GM13976 (cell line): ENCODE data around the gene LGR6.

Experiments used
- DNase-seq: peaks from one replicate; pipeline ENCODE4 v3.0.0; 2012; ENCODE audit warnings: low spot score
- in situ Hi-C: fragments of 300-500 bp; cut with MboI; formaldehyde crosslinking; loops from one replicate; pipeline ENCODE4 v1.12.0; 2022; ENCODE audit warnings: low sequenced_read_pairs, mixed read lengths, inconsistent platforms; ENCODE audit not compliant: unreplicated experiment
- TF ChIP-seq, protein P1 (sequence below): IDR thresholded peaks from 2 replicates; pipeline ENCODE4 v1.5.1; 2012; ENCODE audit warnings: borderline replicate concordance, mild to moderate bottlenecking; ENCODE audit not compliant: insufficient read depth; ENCODE audit errors: extremely low read depth, missing control alignments, control extremely low read depth

LGR6 gene

DNA sequence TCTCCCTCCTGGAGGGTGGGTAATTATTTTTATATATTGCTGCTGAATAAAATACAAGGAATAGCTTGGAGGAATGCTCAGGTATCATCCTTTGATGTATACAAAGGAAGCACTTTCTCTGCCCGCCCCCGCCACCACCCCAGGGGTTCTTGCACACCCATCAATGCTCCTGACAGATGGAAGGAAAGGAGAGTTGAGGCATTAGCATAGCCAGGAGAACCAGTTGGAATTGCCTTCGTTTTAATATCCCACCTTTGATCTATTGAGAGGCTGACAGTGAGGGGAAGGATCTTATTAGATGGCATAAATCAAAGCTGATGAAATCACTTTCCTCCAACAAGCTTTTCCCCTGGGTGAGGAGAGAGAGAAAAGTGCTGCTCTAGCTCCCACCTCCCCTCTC is 71.1 kb downstream of the LGR6 start:
- no peak for DNase-seq
- TF ChIP-seq, protein P1, sequence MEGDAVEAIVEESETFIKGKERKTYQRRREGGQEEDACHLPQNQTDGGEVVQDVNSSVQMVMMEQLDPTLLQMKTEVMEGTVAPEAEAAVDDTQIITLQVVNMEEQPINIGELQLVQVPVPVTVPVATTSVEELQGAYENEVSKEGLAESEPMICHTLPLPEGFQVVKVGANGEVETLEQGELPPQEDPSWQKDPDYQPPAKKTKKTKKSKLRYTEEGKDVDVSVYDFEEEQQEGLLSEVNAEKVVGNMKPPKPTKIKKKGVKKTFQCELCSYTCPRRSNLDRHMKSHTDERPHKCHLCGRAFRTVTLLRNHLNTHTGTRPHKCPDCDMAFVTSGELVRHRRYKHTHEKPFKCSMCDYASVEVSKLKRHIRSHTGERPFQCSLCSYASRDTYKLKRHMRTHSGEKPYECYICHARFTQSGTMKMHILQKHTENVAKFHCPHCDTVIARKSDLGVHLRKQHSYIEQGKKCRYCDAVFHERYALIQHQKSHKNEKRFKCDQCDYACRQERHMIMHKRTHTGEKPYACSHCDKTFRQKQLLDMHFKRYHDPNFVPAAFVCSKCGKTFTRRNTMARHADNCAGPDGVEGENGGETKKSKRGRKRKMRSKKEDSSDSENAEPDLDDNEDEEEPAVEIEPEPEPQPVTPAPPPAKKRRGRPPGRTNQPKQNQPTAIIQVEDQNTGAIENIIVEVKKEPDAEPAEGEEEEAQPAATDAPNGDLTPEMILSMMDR, result no peak
- in situ Hi-C loops, result no loop called here

DNA sequence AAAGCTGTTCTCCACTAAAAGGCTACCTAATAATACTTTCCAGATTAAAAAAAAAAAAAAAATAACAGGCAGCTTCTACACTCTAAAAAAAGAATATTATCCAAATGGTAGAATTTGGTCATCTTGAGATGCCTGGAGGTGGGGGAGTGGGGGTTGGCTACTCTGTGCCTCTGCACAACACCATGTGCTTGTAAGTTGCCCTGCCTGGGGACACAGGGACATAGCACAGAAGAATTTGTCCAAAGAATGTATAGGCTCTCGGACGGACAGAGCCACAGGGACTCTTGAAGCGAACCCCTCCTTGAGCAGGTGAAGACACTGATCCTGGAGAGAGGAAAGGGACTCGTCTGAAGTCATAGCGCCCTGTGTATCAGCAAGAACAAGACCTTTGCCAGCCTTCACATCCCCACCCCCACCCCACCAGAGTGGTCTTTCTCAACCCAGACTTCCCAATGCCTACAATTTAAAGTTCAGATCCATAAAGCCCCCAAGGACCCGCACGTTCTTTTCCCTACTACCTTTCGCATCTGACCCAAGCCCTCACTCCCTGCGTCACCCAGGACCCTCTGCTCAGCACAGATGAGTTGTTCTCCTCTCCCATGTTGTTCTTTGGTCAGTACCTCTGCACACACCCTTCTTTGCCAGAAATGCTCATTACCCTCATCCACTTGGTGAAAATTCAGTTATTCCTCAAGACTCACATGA is 72.6 kb downstream of the LGR6 start:
- no peak for DNase-seq
- in situ Hi-C loops, result no loop called here
- TF ChIP-seq, protein P1, result no peak

DNA sequence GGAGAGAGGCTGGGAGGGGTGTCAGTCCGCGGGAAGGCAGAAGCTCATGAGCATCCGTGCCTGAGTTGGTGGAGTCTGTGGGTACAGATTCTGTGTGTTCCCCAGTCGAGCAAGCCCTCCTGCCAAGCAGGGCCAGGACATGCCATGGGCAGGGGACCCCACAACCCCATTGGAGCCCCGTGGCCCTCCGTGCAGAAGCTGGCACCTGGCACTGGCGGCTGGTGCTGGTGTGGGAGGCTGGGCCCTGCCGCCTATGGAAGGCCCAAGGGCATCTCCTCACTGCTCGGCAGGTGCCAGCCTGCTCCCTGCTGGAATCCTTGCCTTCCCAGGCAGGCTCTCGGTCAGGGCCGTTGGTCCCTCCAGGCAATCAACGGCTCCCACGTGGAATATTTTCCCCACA is 74.4 kb downstream of the LGR6 start:
- DNase-seq, result no peak
- TF ChIP-seq, protein P1, result no peak
- in situ Hi-C loops, result no loop called here

DNA sequence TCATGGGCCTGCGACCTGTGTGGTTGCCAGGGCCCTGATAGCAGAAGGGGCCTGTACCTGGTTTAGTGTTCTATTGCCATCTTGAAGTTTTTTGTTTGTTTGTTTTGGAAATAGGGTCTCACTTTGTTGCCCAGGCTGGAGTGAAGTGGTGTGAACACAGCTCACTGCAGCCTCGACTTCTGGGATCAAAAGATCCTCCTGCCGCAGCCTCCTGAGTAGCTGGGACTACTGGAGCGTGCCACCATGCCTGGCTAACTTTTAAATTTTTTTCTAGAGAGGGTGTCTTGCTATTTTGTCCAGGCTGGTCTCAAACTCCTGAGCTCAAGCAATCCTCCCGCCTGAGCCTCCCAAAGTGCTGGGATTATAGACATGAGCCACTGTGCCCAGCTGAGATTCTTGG is 75.2 kb downstream of the LGR6 start:
- DNase-seq, result no peak
- TF ChIP-seq, protein P1, result no peak
- in situ Hi-C loops, result no loop called here

DNA sequence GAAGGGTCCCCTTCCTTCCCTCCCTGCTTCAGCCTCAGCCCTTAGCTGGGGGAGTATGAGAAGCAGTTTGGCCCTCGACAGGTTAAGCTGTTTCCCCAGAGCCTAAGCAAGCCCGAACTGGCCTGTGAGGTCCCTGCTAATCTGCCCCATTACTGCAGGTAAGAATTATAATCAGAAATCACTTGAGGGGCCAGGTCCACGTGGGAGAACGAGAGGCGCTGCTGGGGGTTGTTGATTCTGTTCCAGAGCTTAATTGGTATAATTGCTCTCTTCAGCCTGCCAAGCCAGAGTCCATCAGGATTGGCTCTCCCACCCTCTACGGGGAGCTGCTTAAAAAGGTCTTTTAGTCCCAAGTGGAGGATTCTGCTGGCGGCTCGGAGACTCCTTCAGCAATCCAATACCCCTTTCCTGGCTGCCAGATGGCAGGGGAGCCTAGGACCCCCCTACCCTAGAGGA is 77.3 kb downstream of the LGR6 start:
- TF ChIP-seq, protein P1, result no peak
- in situ Hi-C loops, result no loop called here
- no peak for DNase-seq

DNA sequence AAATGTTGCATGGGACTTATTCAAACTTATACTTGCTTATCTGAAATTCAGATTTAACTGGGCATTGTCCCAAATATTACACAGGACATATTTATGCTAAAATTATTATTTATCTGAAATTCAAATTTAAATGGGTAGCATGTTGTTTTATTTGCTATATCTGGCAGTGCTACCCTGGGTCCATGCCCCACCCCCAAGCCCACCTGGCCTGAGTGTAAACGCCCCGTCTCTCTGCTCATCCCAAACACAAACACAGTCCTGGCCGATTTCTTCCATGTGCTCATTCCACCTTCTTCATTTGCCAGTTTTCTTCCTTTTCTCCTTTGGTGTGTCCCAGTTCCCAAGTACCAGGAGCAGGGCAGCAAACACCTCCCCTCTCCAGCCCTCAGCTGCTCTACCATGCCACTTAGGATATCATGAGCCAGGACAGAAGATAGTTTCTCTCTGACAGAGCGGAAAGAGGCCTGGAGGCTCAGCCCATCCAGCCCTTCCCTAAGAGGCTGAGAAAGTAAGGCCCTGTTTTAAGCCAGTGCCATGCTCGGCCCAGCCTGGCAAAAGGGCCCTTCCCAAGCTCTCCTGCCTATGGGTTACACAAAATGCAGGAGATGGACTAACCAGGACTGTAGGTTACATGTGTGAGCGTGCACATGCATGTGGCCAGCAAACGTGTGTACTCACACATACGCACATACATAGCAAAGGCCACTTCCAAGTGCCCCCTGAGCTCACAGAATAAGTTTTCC is 78.7 kb downstream of the LGR6 start:
- in situ Hi-C loops, result no loop called here
- TF ChIP-seq, protein P1, result no peak
- DNase-seq, result no peak
